Stomach smooth muscle (tissue), 2 donors: Measurements from ENCODE around the gene PPP2R3B.
"Not testable (repeated sequence)": the region's sequence is repeated elsewhere in the genome, so short reads cannot be mapped to it uniquely, and the experiment has no call there.

Experiments
- H3K27ac ChIP-seq: one replicate; pipeline ENCODE4 v1.7.0; 2013; ENCODE audit warnings: mild to moderate bottlenecking, low read length, inconsistent platforms
- H3K27me3 ChIP-seq, 2 donors: one replicate each; pipeline ENCODE4 v1.7.0; 2013; ENCODE audit warnings: low read length in 2 of 2; ENCODE audit not compliant: insufficient read depth in 2 of 2, control insufficient read depth in 1 of 2
- H3K36me3 ChIP-seq, 2 donors: one replicate each; pipeline ENCODE4 v1.7.0; 2013; ENCODE audit warnings: low read length in 2 of 2; ENCODE audit not compliant: control insufficient read depth in 2 of 2, insufficient read depth in 2 of 2
- H3K4me1 ChIP-seq: one replicate; pipeline ENCODE4 v1.7.0; 2013; ENCODE audit warnings: low read length; ENCODE audit not compliant: control insufficient read depth, insufficient read depth
- H3K4me3 ChIP-seq, 2 donors: one replicate each; pipeline ENCODE4 v1.7.0; 2013; ENCODE audit warnings: low read length in 2 of 2
- H3K9ac ChIP-seq, 2 donors: one replicate each; pipeline ENCODE4 v1.7.0; 2013; ENCODE audit warnings: low read length in 2 of 2, mild to moderate bottlenecking in 1 of 2
- H3K9me3 ChIP-seq, 2 donors: one replicate each; pipeline ENCODE4 v1.7.0; 2013; ENCODE audit warnings: low read length in 2 of 2; ENCODE audit not compliant: control insufficient read depth in 2 of 2
- donor health status: healthy.
- donor health status: Pancreatic carcinoma.

PPP2R3B gene, protein sequence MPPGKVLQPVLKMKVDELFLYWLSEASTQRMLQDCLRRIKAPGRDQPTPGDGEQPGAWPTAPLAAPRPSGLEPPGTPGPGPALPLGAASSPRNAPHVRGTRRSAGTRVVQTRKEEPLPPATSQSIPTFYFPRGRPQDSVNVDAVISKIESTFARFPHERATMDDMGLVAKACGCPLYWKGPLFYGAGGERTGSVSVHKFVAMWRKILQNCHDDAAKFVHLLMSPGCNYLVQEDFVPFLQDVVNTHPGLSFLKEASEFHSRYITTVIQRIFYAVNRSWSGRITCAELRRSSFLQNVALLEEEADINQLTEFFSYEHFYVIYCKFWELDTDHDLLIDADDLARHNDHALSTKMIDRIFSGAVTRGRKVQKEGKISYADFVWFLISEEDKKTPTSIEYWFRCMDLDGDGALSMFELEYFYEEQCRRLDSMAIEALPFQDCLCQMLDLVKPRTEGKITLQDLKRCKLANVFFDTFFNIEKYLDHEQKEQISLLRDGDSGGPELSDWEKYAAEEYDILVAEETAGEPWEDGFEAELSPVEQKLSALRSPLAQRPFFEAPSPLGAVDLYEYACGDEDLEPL

GRCh38 chrX:386768-387575 lies at the start of gene PPP2R3B:
Gene PPP2R3B (minus strand): TSS chrX:386907. CDS start chrX:386691, 216 bp downstream.
- H3K9ac ChIP-seq: peak within 1 kb of the TSS; percentile 93 to 97
- H3K4me3 ChIP-seq: peak within 1 kb of the TSS; percentile 89 to 94
- H3K27ac ChIP-seq: peak within 1 kb of the TSS; percentile 97
- H3K4me1 ChIP-seq: peaks cover 8% of the 10 kb centered on the region
- H3K36me3 ChIP-seq: no peaks in the 10 kb centered on the region
- no peaks in the 10 kb centered on the region for H3K27me3 ChIP-seq
- no peaks in the 10 kb centered on the region for H3K9me3 ChIP-seq

DNA sequence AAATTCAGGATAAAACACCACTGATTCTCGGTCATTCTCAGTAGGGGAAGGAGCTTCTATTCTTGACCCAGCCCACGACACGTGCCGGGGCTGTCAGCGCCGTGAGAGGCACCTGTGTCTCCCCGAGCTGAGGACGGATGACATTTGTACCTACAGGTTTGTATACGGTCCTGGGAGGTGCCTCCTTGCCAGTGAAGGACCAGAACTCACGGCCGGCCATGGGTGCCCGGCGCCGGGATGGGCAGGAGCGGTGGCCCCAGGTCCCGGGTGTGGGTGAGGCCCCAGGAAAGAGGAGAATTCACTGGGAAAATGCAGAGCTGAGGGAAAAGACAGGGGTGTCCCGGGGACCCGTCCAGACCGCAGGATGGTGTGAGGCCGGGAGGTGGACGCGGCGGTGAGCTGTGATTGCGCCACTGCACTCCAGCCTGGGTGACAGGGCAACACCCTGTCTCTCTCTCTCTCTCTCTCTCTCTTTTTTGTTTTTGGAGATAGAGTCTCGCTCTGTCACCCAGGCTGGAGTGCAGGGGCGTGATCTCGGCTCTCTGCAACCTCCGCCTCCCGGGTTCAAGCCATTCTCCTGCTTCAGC lies 48.9 kb upstream of the PPP2R3B start:
- Histone ChIP-seq H3K9ac (no peak overlapping the region), H3K4me3 (no peak overlapping the region), H3K27ac (no peak overlapping the region), H3K36me3 (no peaks in the 10 kb centered on the region), H3K27me3 (peaks cover 0 to 7% of the 10 kb centered on the region in 2 donors), H3K4me1 (no peaks in the 10 kb centered on the region), H3K9me3 (peaks cover 0 to 3% of the 10 kb centered on the region in 2 donors)

DNA sequence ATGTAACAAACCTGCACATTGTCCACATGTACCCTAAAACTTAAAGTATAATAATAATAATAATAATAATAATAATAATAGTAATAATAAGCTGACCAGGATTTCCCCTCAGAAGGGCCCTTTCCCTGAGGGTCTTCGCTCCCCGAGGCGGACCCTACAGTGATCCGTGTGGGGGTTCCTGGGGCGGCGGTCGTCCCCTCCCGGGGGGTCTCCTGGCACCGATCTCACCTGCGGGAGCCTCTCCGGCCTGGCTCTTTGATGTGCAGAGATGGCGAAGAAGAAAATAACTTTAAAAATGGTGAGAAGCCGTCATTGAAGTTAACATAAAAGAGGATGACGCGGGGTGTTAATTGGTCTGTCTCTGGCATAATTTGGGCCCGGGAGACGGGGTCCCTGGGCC lies 48.2 kb upstream of the PPP2R3B start:
- H3K27ac ChIP-seq: no peak overlapping the region
- no peaks in the 10 kb centered on the region for H3K36me3 ChIP-seq
- H3K9ac ChIP-seq: no peak overlapping the region
- H3K9me3 ChIP-seq: peaks cover 0 to 3% of the 10 kb centered on the region in 2 donors
- H3K27me3 ChIP-seq: peaks cover 0 to 7% of the 10 kb centered on the region in 2 donors
- H3K4me3 ChIP-seq: no peak overlapping the region
- H3K4me1 ChIP-seq: no peaks in the 10 kb centered on the region

- no peak overlapping the region for H3K4me3 ChIP-seq
- no peaks in the 10 kb centered on the region for H3K36me3 ChIP-seq
- H3K27ac ChIP-seq: no peak overlapping the region
- peaks cover 0 to 3% of the 10 kb centered on the region in 2 donors for H3K9me3 ChIP-seq
- H3K27me3 ChIP-seq: peaks cover under 1 to 11% of the 10 kb centered on the region in 2 donors
- H3K9ac ChIP-seq: no peak overlapping the region
- no peaks in the 10 kb centered on the region for H3K4me1 ChIP-seq
Measured at GRCh38 chrX:433771-434170, 47.1 kb upstream of the PPP2R3B start.

DNA sequence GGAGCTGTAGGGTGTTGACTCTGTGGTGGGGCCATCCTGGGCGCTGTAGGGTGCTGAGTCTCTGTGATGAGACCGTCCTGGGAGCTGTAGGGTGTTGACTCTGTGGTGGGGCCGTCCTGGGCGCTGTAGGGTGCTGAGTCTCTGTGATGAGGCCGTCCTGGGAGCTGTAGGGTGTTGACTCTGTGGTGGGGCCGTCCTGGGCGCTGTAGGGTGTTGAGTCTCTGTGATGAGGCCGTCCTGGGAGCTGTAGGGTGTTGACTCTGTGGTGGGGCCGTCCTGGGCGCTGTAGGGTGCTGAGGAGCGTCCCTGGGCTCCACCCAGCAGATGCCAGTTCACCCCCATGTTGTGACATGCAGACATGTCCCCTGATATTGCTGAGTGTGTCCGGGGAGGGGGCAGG lies 46.0 kb upstream of the PPP2R3B start:
- H3K4me3 ChIP-seq, H3K27ac ChIP-seq, H3K36me3 ChIP-seq, H3K9me3 ChIP-seq, H3K9ac ChIP-seq, H3K4me1 ChIP-seq: not testable (repeated sequence)
- H3K27me3 ChIP-seq: peaks cover 8 to 12% of the 10 kb centered on the region in 2 donors

DNA sequence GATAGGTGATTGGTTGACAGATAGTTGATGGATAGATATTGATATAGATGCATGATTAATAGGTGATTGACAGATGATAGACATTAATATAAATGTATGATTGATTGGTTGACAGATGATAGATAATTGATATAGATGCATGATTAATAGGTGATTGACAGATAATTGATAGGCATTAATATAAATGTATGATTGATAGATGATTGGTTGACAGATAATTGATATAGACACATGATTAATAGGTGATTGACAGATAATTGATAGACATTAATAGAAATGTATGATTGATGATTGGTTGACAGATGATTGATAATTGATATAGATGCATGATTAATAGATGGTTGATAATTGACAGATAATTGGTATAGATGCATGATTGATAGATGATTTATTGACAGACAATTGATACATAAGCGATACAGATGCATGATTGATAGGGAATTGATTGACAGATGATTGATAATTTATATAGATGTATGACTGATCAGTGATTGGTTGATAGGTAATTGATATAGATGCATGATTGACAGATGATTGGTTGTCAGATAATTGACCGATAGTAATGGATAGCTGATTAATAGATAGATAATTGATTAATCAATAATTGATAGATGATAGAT lies 44.9 kb upstream of the PPP2R3B start:
- Histone ChIP-seq H3K4me1 (no peaks in the 10 kb centered on the region), H3K9me3 (peaks cover 0 to 3% of the 10 kb centered on the region in 2 donors), H3K27ac (no peak overlapping the region), H3K36me3 (no peaks in the 10 kb centered on the region), H3K27me3 (peaks cover 11 to 18% of the 10 kb centered on the region in 2 donors), H3K9ac (no peak overlapping the region), H3K4me3 (no peak overlapping the region)

- H3K27ac ChIP-seq: no peak overlapping the region
- H3K27me3 ChIP-seq: peaks cover 11 to 19% of the 10 kb centered on the region in 2 donors
- H3K4me1 ChIP-seq: no peaks in the 10 kb centered on the region
- no peaks in the 10 kb centered on the region for H3K36me3 ChIP-seq
- no peak overlapping the region for H3K4me3 ChIP-seq
- H3K9me3 ChIP-seq: peaks cover 0 to 3% of the 10 kb centered on the region in 2 donors
- H3K9ac ChIP-seq: no peak overlapping the region
Measured at GRCh38 chrX:431056-431455, 44.3 kb upstream of the PPP2R3B start.

- H3K27ac ChIP-seq: no peak overlapping the region
- H3K4me3 ChIP-seq: no peak overlapping the region
- no peak overlapping the region for H3K9ac ChIP-seq
- peaks cover 0 to 3% of the 10 kb centered on the region in 2 donors for H3K9me3 ChIP-seq
- no peaks in the 10 kb centered on the region for H3K36me3 ChIP-seq
- no peaks in the 10 kb centered on the region for H3K4me1 ChIP-seq
- peaks cover 11 to 19% of the 10 kb centered on the region in 2 donors for H3K27me3 ChIP-seq
Measured at GRCh38 chrX:429266-429825, 42.6 kb upstream of the PPP2R3B start.

DNA sequence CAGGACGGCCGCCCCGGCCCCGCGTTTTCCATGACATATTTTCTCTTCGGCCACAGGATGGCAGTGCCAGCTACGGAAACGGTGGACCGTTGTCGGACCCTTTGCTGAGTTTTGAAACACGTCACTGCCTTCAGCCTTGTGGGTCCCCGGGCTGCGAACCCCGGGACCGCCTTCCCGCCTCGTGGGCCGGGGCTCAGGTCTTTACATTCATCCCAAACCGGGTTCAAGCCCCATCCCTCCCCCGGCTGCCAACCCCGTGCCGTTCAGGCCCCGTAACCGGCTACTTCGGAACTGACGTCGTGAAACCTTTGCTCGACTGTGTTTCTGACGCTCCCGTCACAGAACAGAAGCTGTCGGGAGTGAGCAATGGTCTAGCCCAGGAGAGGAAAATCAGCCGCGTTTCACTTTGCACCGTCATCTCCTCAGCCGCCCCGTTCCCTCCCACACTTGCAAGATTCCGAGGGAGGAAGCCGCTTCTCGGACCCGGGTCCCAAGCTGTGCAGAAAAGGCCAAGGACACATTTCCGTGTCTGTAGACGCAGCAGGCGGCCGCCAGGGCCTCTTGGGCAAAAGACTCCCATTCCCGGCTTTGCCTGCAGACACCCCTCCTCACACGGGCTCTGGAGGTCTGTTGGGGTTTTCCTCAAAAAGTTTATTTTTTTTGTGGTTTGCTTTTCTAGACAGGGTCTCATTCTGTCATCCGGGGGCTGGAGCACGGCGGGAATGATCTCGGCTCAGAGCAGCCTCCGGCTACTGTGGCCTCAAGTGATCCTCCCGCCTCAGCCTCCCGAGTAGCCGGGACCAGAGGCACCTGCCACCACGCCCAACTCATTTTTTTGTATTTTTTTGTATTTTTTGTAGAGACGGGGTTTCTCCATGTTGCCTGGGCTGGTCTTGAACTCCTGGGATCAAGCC lies 41.4 kb upstream of the PPP2R3B start:
- no peak overlapping the region for H3K27ac ChIP-seq
- H3K4me1 ChIP-seq: no peaks in the 10 kb centered on the region
- no peak overlapping the region for H3K4me3 ChIP-seq
- peaks cover 11 to 19% of the 10 kb centered on the region in 2 donors for H3K27me3 ChIP-seq
- no peaks in the 10 kb centered on the region for H3K36me3 ChIP-seq
- H3K9ac ChIP-seq: no peak overlapping the region
- no peaks in the 10 kb centered on the region for H3K9me3 ChIP-seq
